Transverse colon (tissue), 4 donors: Measurements from ENCODE around the gene GPM6B. TPM values are rescaled to one million over a fixed set of nuclear protein-coding genes. Genes with fewer than 3 reads are reported as not detected.

Source experiments
- DNase-seq: peaks from one replicate; pipeline ENCODE4 v3.0.0-alpha.2; 2019
- H3K27ac ChIP-seq, 4 donors: fragments of 200-600 bp; sonication (generic); 2 replicates each; pipeline ENCODE4 v1.5.1; 2016 to 2018; ENCODE audit warnings: inconsistent platforms in 4 of 4
- H3K27me3 ChIP-seq: fragments of 200-600 bp; sonication (generic); 2 replicates; pipeline ENCODE4 v1.5.1; 2017; ENCODE audit warnings: inconsistent platforms
- H3K36me3 ChIP-seq, 4 donors: fragments of 200-600 bp; sonication (generic); 2 replicates each; pipeline ENCODE4 v1.5.1; 2017 to 2019; ENCODE audit warnings: inconsistent platforms in 4 of 4
- H3K4me1 ChIP-seq, 4 donors: fragments of 200-600 bp; sonication (generic); 2 replicates each; pipeline ENCODE4 v1.5.1; 2017 to 2020; ENCODE audit warnings: inconsistent platforms in 4 of 4
- H3K4me3 ChIP-seq, 4 donors: fragments of 200-600 bp; sonication (generic); 1 replicate in 1 of 4; 2 replicates in 3 of 4; pipeline versions ENCODE4 v1.5.1 to v1.6.1; 2017 to 2019; ENCODE audit warnings: inconsistent platforms in 4 of 4
- H3K9me3 ChIP-seq, 2 donors: fragments of 200-600 bp; sonication (generic); 2 replicates each; pipeline ENCODE4 v1.5.1; 2017 to 2019; ENCODE audit warnings: inconsistent platforms in 2 of 2
- EP300 ChIP-seq: sonication (generic); formaldehyde crosslinking; IDR thresholded peaks from one replicate; pipeline ENCODE4 v1.6.1; 2017; ENCODE audit warnings: antibody characterized with exemption, low read depth
- POLR2A ChIP-seq: fragments of 450-650 bp; IDR thresholded peaks from one replicate; pipeline ENCODE4 v1.6.1; 2016; ENCODE audit warnings: antibody characterized with exemption, mild to moderate bottlenecking, moderate library complexity
- POLR2AphosphoS5 ChIP-seq, 3 donors: sonication (generic); formaldehyde crosslinking; IDR thresholded peaks; one replicate each; pipeline ENCODE4 v1.6.1; 2016; ENCODE audit warnings: antibody characterized with exemption in 3 of 3
- WGBS, 2 donors: methylation state at CpG; one replicate each; pipeline ENCODE4 v1.1.5; 2018; ENCODE audit warnings: low coverage in 1 of 2; 5-methylcytosine and 5-hydroxymethylcytosine counted together
- in situ Hi-C, 4 donors: fragments of 200-750 bp; cut with MboI; loops; one replicate each; pipeline versions ENCODE4 v1.15.0 to v1.15.1; 2017; ENCODE audit warnings: low sequenced_read_pairs in 3 of 4, low pct_ligation_motif_present in 1 of 4, low pct_unique_long_range_greater_than_20kb in 1 of 4
- intact Hi-C: fragments of 100-400 bp; cut with DNase I; formaldehyde crosslinking; loops from one replicate; pipeline ENCODE4 v1.15.1; 2023; ENCODE audit warnings: low total_unique reads
- total RNA-seq, 4 donors: library from RNA; depleted of rRNA; stranded (reverse); fragments of >200 nt; gene quantifications; one replicate each; pipeline ENCODE4 v1.1.0, GENCODE V29; 2016
- TF ChIP-seq, protein P1 (sequence below), 5 experiments: fragments of 200-600 bp in 3 of 5; fragments of 450-650 bp in 2 of 5; sonication (generic) in 3 of 5; IDR thresholded peaks; 1 replicate in 2 of 5; 2 replicates in 3 of 5; pipeline ENCODE4 v1.5.1; 2016 to 2017; ENCODE audit warnings: antibody characterized with exemption in 5 of 5, inconsistent platforms in 3 of 5, mild to moderate bottlenecking in 2 of 5, moderate library complexity in 1 of 5

The GPM6B gene
- total RNA-seq, 4 donors from 2014 or later, result 1.5 to 7.6 (median 5.0) TPM

DNA sequence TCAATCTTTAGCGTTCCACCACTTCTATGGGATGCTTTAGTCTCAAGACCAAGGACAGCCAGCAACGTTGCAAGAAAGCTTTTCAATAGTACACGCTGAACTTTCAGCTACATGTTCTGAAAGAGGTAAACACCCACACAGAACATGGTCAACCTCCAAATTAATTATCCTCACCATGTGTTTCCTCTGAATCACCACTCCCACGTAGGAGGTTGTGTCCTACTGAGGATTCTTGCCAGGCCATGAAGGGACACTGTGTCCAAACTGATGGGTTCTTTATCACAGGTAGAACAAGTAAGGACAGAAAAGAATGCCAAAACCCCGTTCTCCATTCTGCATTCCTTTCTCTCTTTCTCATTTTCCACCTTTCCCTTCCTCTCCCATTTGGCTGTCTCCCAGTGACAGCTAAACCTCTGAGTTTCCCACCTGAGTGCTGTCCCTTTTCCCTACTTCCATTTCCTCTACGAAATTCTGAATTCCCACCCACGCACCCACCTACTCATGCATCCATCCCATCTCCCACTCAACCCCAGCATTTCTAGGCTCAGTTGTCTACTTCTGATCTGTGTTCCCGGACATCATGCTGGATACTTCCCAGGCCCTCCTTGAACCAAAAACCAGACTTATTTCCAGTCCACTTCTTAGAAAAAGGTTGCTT is 29.0 kb upstream of the GPM6B start:
- no peak overlapping the region for H3K27ac ChIP-seq
- H3K4me3 ChIP-seq, result no peak overlapping the region
- no peaks in the 10 kb centered on the region for H3K9me3 ChIP-seq
- in situ Hi-C loops (no loop called here), intact Hi-C loops (no loop called here)
- H3K27me3 ChIP-seq, result no peaks in the 10 kb centered on the region
- TF ChIP-seq POLR2A, result no peak
- TF ChIP-seq, protein P1, sequence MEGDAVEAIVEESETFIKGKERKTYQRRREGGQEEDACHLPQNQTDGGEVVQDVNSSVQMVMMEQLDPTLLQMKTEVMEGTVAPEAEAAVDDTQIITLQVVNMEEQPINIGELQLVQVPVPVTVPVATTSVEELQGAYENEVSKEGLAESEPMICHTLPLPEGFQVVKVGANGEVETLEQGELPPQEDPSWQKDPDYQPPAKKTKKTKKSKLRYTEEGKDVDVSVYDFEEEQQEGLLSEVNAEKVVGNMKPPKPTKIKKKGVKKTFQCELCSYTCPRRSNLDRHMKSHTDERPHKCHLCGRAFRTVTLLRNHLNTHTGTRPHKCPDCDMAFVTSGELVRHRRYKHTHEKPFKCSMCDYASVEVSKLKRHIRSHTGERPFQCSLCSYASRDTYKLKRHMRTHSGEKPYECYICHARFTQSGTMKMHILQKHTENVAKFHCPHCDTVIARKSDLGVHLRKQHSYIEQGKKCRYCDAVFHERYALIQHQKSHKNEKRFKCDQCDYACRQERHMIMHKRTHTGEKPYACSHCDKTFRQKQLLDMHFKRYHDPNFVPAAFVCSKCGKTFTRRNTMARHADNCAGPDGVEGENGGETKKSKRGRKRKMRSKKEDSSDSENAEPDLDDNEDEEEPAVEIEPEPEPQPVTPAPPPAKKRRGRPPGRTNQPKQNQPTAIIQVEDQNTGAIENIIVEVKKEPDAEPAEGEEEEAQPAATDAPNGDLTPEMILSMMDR (IDR thresholded peaks at IDR 0.05), result no peak
- no peak for TF ChIP-seq EP300
- no peak for TF ChIP-seq POLR2AphosphoS5 (IDR thresholded peaks at IDR 0.05)
- WGBS, 2 donors, result 79% methylated on average over 8 of the region's 8 CpGs; no CpG with 5 or more reads in 1 of the 2 donors
- no peaks in the 10 kb centered on the region for H3K36me3 ChIP-seq
- no peak for DNase-seq
- no peaks in the 10 kb centered on the region for H3K4me1 ChIP-seq

DNA sequence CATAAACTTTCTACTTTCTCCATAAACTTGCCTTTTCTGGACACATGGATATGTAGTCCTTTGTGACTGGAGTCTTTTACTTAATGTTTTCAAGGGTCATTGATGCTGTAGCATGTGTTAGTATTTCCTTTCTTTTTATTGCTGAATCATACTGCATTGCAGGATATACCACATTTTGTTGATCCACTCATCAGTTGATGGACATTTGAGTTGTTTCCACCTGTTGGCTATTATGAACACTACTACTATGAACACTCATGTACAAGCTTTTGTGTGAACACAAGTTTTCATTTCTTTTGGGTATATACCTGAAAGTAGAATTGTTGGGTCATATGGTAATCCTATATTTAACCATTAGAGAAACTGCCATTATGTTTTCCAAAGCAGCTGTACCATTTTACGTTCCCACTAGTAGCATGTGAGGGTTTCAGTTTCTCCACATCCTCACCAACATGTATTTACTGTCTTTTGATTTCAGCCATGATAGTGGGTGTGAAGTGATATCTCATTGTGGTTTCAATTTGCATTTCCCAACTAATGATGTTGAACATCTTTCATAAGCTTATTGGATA is 26.3 kb upstream of the GPM6B start:
- TF ChIP-seq, protein P1 (IDR thresholded peaks at IDR 0.05), result no peak
- TF ChIP-seq EP300 (no peak), POLR2A (no peak), POLR2AphosphoS5 (IDR thresholded peaks at IDR 0.05) (no peak)
- Histone ChIP-seq H3K4me3 (no peak overlapping the region), H3K36me3 (no peaks in the 10 kb centered on the region), H3K4me1 (no peaks in the 10 kb centered on the region), H3K27me3 (no peaks in the 10 kb centered on the region), H3K27ac (no peak overlapping the region), H3K9me3 (no peaks in the 10 kb centered on the region)
- 65 to 83% methylated on average over 1 of the region's 1 CpG for WGBS, 2 donors
- in situ Hi-C loops, result no loop called here
- no peak for DNase-seq
- intact Hi-C loops, result no loop called here

DNA sequence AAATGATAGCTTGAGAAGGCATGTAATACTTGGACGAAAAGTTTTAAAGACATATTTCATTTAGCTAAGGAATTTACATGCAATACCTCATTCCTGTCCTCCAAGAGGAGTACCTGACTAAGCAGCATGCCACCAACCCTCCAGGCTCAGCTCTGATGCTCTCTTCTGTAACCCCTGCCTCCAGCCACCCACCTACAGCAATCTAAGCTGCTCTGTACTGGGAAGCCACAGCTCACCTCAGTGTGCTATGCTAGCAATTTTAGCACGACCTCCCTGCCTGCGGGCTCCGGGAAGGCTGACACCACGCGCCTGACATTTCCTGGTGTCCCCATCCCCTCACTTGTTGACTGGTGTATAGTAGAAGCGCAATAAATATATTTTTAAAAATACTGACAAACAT is 23.2 kb upstream of the GPM6B start:
- H3K27ac ChIP-seq, result no peak overlapping the region
- no peaks in the 10 kb centered on the region for H3K36me3 ChIP-seq
- 93% methylated on average over 7 of the region's 7 CpGs; no CpG with 5 or more reads in 1 of the 2 donors for WGBS, 2 donors
- intact Hi-C loops (no loop called here), in situ Hi-C loops (no loop called here)
- TF ChIP-seq, protein P1 (IDR thresholded peaks at IDR 0.05), result no peak
- no peak for TF ChIP-seq EP300
- TF ChIP-seq POLR2A, result no peak
- TF ChIP-seq POLR2AphosphoS5 (IDR thresholded peaks at IDR 0.05), result no peak
- no peak for DNase-seq
- no peaks in the 10 kb centered on the region for H3K4me1 ChIP-seq
- H3K4me3 ChIP-seq, result no peak overlapping the region
- no peaks in the 10 kb centered on the region for H3K9me3 ChIP-seq
- no peaks in the 10 kb centered on the region for H3K27me3 ChIP-seq

DNA sequence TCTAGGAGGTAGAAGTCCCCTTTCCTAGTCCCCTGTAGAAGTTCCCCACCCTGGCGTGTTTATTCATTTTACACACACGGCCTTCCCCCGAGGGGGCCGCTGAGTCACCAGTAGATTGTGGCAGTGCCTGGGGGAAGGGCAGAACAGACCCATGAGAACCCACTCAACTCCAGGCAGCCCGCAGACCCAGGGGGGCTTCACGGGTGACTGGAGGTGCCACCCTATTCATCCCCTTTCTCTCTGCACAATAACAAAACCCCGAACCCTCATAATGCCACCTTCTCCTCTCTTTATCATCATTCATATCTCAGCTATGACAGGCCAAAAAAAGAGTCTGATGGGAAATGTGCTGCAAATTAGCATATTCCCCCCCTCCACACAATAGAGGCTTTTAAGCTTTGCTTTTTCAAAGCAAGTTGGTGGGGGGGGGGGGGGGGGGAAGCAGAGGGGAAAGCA is 20.4 kb upstream of the GPM6B start:
- WGBS, 2 donors, result 43 to 65% methylated on average over 6 to 7 of the region's 7 CpGs
- Histone ChIP-seq H3K27ac (no peak overlapping the region), H3K36me3 (no peaks in the 10 kb centered on the region), H3K4me3 (no peak overlapping the region), H3K27me3 (no peaks in the 10 kb centered on the region), H3K4me1 (no peaks in the 10 kb centered on the region), H3K9me3 (no peaks in the 10 kb centered on the region)
- intact Hi-C loops (no loop called here), in situ Hi-C loops (no loop called here)
- no peak for DNase-seq
- TF ChIP-seq, protein P1 (IDR thresholded peaks at IDR 0.05), result no peak
